Activated T-cell treated with anti-CD3 and anti-CD28 coated beads for 48 hours (primary cell): ENCODE data around the gene RRP8.

ENCODE experiments used
- DNase-seq: peaks from one replicate; pipeline ENCODE4 v3.0.0-alpha.2; 2020; ENCODE audit warnings: low read depth

The RRP8 gene

DNA sequence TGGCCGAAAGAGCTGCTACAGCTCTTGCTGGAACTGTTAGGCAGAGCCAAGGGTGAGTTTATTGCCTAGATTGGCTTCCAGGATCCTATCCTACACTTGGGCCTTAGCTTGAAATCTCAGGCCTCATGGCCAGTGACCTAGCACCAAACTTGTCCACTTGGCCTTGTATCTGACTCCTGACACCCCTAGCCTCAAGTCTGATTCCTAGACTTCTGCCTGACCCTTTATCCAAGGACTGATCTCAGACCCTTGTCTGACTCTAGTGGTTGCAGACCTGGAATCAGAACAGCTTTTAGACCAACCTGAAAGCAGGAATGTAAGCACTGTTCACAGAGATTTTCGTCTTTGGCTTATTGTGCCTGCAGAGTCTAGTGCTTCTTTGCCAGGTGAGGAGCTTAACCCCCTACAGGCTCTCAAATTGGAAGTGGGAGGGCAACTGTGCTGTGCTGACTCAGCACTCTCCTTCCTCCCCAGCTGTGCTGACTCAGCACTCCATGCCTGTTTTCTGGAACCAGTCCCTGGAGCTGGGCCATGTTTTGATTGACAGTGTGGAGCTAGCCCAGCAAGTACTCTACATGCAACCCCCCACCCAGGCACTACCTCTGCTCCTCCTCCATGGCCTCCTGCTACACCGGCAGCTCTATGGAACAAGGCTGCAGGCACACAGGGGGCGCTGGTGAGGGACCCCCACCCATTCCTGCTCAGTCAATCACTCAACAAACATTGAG is 35.1 kb downstream of the RRP8 start:
- no peak for DNase-seq

- DNase-seq, result no peak
Measured at GRCh38 chr11:6567371-6567745, 36.1 kb downstream of the RRP8 start.

- no peak for DNase-seq
Measured at GRCh38 chr11:6566704-6567370, 36.6 kb downstream of the RRP8 start.

DNA sequence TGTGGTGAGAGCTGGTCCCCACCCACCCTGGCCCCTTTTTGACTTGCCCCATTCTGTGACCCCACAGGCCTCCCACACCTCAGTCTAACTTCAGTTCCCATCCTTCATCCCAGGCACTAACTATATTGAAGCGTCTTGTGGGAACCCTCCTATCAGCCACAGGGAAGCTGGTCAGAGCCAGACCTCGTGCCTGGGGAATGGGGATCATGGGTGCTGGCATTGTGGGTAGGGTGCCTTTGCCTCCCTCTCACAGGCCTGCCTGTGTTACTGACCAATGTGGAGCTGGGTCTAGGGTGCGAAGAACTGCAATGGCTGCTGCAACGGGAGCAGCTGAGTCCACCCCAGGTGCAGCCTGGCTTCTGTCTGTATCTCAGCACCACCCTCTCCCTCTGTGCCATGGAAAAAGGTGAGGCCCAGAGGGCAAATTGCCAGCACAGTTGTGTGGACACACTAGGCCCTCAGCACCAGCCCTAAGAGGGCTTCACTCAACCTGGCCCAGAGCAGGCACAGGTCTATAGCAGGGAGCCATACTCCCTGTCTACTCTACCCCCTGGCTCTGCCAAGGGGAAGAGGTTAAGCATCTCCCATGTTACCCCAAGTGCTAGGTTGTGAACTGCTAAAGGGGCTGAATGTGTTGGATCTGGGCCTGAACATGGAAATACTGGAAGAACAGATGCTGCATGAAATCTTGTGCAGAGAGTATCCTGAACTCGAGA is 37.3 kb downstream of the RRP8 start:
- no peak for DNase-seq

DNA sequence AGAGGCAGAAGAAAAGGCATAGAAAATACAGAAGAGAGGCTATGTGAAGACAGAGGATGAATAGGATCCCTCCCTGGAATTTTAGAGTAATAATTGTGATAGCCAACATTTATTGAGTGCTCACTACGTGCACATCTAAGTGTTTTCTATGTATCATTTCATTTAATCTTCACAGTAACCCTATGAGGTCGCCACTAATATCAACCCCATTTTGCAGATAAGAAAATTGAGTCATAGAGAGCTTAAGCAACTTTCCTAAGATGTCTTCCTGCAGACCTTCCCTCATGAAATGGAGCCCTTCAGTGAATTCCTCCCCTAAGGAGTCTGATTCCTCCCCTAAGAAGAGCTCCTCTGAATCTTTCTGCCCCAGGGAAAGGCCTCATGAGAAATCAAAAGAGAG is 38.1 kb downstream of the RRP8 start:
- DNase-seq, result no peak

GRCh38 chr11:6563667-6564066 is 39.7 kb downstream of the RRP8 start:
- no peak for DNase-seq

DNA sequence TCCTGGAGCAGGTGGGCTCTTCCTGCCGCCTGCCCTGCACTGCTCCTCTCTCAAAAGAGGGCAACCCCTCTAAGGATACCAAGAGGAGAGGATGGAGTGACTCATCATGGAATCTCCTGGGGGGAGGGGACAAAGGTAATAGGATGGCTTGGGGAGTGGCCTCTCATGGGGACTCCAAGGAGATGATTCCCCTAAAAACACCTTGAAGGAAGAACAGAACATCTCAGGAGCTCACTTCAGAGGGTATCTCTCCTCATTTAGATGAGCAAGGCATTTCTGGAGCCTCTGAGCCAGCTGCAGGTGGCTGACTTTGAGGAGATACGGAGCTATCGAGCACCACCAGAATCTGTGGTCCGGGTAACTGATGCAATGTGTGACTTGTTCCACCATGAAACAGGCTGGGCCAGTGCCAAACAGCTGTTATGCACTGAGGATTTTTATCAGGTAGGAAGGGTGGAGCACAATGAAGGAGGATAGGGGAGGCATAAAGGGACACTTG is 40.2 kb downstream of the RRP8 start:
- no peak for DNase-seq

- DNase-seq, result no peak
Measured at GRCh38 chr11:6561288-6561687, 42.1 kb downstream of the RRP8 start.

DNA sequence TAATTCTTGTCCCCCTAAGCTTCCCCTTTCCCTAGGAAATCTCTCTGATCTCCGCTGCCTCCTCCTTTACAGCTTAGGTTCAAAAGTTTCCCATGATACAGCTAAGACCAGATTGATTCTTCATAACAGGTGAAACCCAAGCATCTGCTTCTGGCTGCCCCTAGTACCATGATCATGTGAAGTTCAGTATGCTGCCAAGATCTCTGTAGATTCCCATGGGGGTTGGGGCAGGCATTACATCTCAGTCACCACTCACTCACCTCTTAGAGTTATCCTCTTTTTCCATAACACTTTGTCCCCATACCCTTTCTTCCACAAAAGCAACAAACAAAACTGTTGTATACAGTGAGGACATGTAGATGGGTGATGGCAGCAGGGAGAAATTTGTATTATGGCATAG is 44.0 kb downstream of the RRP8 start:
- no peak for DNase-seq

DNA sequence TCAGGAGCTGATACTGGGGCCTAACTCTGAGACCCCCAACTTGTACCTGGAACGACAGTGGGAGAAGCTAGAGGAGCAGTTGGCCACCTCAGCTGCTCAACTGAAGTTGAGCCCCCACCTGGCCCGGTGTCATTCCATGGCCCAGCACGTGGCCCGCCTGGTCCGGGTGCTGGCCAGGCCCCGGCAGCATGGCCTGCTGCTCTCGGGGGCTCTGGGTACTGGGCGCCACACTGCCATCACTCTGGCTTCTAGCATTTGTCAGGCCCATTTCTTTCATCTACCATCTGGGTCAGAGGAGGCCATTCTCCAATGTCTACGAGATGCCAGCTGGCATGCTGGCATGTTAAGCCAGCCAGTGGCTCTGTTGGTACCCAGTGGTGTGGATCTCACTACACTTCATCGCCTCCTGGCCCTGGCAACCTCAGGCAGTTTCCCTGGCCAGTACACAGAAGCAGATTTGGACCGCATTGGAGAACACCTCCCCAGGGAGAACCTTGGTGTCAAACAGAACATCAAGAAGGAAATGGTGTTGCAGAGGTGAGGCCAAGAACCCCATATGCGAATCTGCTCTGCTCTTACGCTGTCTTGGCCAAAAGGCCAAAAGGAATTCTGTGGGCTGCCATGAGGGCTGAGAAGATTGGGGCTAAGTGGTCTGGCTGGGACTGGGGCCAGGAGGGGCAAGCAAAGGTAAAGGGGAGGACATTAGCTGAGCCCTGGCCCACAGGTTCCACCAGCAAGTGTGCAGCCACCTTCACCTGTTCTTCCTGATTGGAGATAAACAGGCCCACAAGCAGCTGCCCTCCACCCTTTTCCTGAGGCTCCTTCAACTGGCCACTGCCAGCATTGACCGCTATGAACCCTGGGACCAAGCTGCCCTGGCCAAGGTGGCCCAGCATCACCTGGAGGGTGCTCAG is 45.4 kb downstream of the RRP8 start:
- DNase-seq, result no peak

- no peak for DNase-seq
Measured at GRCh38 chr11:6557063-6557462, 46.4 kb downstream of the RRP8 start.

- no peak for DNase-seq
Measured at GRCh38 chr11:6556139-6556949, 47.1 kb downstream of the RRP8 start.

GRCh38 chr11:6554828-6555706 is 48.3 kb downstream of the RRP8 start:
- no peak for DNase-seq

DNA sequence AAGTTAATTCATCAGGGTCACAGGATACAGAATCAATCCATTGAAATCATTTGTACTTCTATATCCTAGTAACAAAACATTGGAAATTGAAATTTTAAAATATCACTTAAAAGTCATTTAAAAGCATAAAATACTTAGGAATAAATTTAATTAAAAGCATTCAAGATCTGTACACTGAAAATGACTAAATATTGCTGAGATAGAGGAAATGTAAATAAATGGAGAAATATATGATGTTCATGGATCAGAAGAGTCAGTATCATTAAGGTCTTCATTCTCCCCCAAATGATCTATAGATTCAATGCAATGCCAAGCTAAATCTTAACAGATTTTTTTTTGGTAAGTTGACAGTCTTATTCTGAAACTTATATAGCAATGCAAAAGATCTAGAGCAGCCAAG is 49.8 kb downstream of the RRP8 start:
- DNase-seq, result no peak

DNA sequence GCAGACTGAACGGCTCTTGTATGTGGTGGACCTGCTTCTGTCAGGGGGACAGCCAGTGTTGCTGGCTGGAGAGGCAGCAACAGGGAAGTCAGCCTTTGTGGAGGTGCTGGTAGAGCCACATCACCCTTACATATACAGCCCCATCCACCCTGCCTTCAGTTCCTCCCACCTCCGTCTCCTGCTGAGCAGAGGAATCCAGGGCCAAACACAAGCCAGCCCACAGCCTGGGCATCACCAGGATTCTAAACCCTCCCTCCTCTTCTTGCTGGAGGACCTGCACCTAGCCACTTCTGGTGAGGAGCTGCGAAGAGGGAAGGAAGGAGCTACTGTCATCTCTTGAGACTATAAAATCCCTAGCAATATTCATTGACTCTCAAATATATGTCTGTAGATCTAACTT is 54.8 kb downstream of the RRP8 start:
- DNase-seq, result no peak

GRCh38 chr11:6548121-6548520 is 55.3 kb downstream of the RRP8 start:
- DNase-seq, result no peak

- no peak for DNase-seq
Measured at GRCh38 chr11:6547177-6547576, 56.2 kb downstream of the RRP8 start.

DNA sequence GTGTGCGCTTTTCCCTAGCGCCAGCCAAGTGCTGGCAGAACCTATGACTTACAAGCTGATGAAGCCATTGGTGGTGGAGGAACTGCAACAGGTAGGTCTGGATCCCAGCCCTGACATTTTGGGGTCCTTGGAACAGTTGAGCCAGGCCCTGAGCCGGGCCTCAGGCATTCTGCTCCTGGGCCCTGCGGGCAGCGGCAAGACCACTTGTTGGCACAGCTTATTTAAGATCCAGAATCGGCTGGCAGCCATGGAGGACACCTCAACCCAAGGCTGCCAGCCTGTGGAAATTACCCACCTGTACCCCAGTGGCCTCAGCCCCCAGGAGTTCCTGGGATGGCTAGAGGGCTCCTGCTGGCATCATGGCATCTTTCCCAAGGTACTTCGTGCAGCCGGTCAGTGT is 56.7 kb downstream of the RRP8 start:
- no peak for DNase-seq

- no peak for DNase-seq
Measured at GRCh38 chr11:6545917-6546605, 57.4 kb downstream of the RRP8 start.
